Ovary (tissue), 9 donors: ENCODE measurements around the gene SULT2A1. TPM values are rescaled to one million over a fixed set of nuclear protein-coding genes. Genes with fewer than 3 reads are reported as not detected.

ENCODE experiments used
- DNase-seq, 5 donors: peaks; one replicate each; pipeline ENCODE4 v3.0.0-alpha.2; 2019 to 2020
- H3K27ac ChIP-seq, 2 donors: fragments of 200-600 bp; one replicate each; pipeline versions ENCODE4 v1.5.1 to v1.8.0; 2019 to 2022
- H3K27me3 ChIP-seq: fragments of 200-600 bp; one replicate; pipeline ENCODE4 v1.8.0; 2022
- H3K36me3 ChIP-seq: fragments of 200-600 bp; sonication (generic); one replicate; pipeline ENCODE4 v1.5.1; 2019
- H3K4me1 ChIP-seq: one replicate; pipeline ENCODE4 v1.8.1; 2013; ENCODE audit warnings: mild to moderate bottlenecking, moderate library complexity; ENCODE audit not compliant: insufficient read depth
- H3K4me3 ChIP-seq: fragments of 200-600 bp; sonication (generic); one replicate; pipeline ENCODE4 v1.5.1; 2017
- H3K9me3 ChIP-seq, 2 donors: fragments of 200-600 bp in 1 of 2; sonication (generic) in 1 of 2; one replicate each; pipeline versions ENCODE4 v1.5.1 to v1.8.1; 2013 to 2019; ENCODE audit warnings: mild to moderate bottlenecking in 1 of 2, moderate library complexity in 1 of 2
- CTCF ChIP-seq, 3 donors: fragments of 450-650 bp in 2 of 3; fragments of 200-600 bp in 1 of 3; IDR thresholded peaks; one replicate each; pipeline versions ENCODE4 v1.5.1 to v1.8.0; 2016 to 2022; ENCODE audit warnings: antibody characterized with exemption in 3 of 3, mild to moderate bottlenecking in 1 of 3
- EP300 ChIP-seq: sonication (generic); formaldehyde crosslinking; IDR thresholded peaks from one replicate; pipeline ENCODE4 v1.6.1; 2017; ENCODE audit warnings: antibody characterized with exemption
- POLR2A ChIP-seq: fragments of 450-650 bp; IDR thresholded peaks from one replicate; pipeline ENCODE4 v1.6.1; 2017; ENCODE audit warnings: antibody characterized with exemption, mild to moderate bottlenecking, moderate library complexity
- WGBS, 3 donors: extraction: QIAGEN DNeasy Blood & Tissue Kit in 1 of 3; methylation state at CpG; one replicate each; pipeline versions ENCODE4 v1.1.5 to v1.1.7; 2013 to 2017; 5-methylcytosine and 5-hydroxymethylcytosine counted together
- intact Hi-C, 4 donors: fragments of 100-400 bp; cut with DNase I; formaldehyde crosslinking; loops; one replicate each; pipeline versions ENCODE4 v1.11.0 to v1.15.1; 2022 to 2023
- polyA plus RNA-seq, 2 donors: library from polyadenylated mRNA; stranded (reverse); fragments of 200-250 nt in 1 of 2; fragments of 350-450 nt in 1 of 2; fragmentation: Illumina TruSeq in 1 of 2; extraction: RNeasy Lipid Tissue Mini Kit (QIAGEN cat#74804) in 1 of 2; gene quantifications; one replicate each; pipeline ENCODE4 v1.2.3, GENCODE V29; 2013 to 2014
- total RNA-seq, 7 donors: library from RNA; depleted of rRNA in 2 of 7; stranded (reverse); fragments of >200 nt in 2 of 7; fragmentation: NEBNext Ultra II Directional in 3 of 7; extraction: Animal tissue kit (Norgen Biotek cat#: 25700) in 3 of 7; gene quantifications; one replicate each; pipeline versions ENCODE4 v1.1.0 to v1.2.4, GENCODE V29; 2016 to 2023
- donor health status: DM: no; HTN: no; CAD: no; lungs with moderate emphysema.
- donor health status: DM: no; HTN: no; CAD: no.
- donor health status: Bipolar disorder and iron deficiency.
- donor health status: DM: yes; HTN: yes; CAD: no.
- donor health status: DM: no; HTN: no; CAD: no.
- donor health status: DM: yes; HTN: yes; CAD: no.

Gene SULT2A1
- total and polyA plus RNA-seq, 9 donors, result 0.12 to 2.5 (median 0.35) TPM; not detected in 3

GRCh38 chr19:47854459-47854858 lies 31.7 kb downstream of the SULT2A1 start:
- intact Hi-C loops, result no loop called here
- Histone ChIP-seq H3K4me1 (no peaks in the 10 kb centered on the region), H3K27ac (no peak overlapping the region), H3K36me3 (no peaks in the 10 kb centered on the region), H3K9me3 (no peaks in the 10 kb centered on the region), H3K4me3 (no peak overlapping the region), H3K27me3 (no peaks in the 10 kb centered on the region)
- DNase-seq, result no peak
- TF ChIP-seq POLR2A, result no peak
- TF ChIP-seq EP300, result no peak
- TF ChIP-seq CTCF (IDR thresholded peaks at IDR 0.05), result no peak
- WGBS, 3 donors, result 32 to 54% (median 37%) methylated on average over 4 of the region's 4 CpGs

DNA sequence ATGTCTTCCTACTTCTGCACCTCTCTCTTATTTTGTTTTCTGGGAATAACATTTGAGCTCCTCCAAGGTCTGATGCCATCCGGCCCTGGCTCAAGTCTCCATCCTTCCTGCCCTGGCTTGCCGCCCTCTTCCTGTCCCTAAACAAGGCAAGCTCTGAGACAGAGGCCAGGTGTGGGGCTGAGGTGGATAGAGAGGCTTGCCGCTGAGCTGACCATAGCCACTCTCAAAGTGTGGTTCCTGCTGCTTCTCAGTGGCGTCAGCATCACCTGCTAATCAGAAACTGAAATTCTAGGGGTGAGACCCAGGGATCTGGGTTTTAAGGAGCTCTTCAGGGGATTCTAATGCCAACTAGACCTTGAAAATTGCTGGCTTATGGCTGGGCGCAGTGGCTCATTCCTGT lies 33.1 kb downstream of the SULT2A1 start:
- Histone ChIP-seq H3K27me3 (no peaks in the 10 kb centered on the region), H3K9me3 (no peaks in the 10 kb centered on the region), H3K27ac (no peak overlapping the region), H3K4me3 (no peak overlapping the region), H3K4me1 (no peaks in the 10 kb centered on the region), H3K36me3 (no peaks in the 10 kb centered on the region)
- intact Hi-C loops, result no loop called here
- no peak for DNase-seq
- 59 to 62% (median 62%) methylated on average over 5 of the region's 5 CpGs for WGBS, 3 donors
- TF ChIP-seq EP300 (no peak), CTCF (IDR thresholded peaks at IDR 0.05) (no peak), POLR2A (no peak)

DNA sequence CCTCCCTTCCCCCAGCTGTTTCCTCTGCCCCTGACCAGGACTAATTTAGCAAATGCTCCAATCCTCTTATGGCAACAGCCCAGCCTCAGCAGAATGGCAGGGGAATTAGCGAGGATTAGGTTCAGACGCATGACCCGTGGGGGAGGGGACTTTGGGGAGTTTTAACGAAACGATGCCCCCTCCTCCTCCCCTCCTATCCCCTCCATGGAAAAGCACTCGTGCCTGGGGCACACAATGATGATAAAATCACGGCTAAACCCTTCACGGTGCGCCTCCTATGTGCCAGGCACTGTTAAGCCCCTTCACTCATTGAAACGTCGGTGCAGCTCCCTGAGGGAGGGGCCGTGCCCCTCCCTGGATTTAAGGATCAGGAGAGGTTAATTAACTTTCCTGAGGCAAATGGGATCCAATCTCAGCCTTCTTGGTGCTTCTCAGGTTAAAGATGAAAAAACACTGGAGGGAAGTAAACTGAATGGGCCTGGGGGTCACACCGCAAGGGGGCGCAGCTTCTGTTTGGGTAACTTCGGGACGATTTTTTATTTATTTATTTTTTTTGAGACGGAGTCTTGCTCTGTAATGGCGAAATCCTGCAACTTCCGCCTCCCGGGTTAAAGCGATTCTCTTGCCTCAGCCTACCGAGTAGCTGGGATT lies 37.2 kb downstream of the SULT2A1 start:
- 2 to 3% (median 3%) methylated on average over 22 of the region's 22 CpGs for WGBS, 3 donors
- DNase-seq, result no peak

DNA sequence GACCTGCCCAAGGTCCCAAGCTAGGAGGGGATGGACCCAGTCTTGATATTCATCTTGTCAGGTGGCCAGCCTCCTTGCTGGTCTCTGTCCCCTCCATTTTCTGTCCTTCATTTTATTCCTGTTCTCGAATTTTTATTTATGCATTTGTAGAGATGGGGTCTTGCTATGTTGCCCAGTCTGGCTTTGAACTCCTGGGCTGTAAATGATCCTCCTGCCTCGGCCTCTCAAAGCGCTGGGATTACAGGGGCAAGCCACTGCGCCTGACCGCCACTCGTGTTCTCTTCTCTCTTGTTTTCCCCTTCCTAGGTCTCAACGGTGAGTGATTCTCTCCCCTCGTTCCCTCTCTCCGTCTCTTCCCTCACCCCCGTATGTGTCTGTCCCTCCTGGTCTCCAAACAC lies 37.7 kb downstream of the SULT2A1 start:
- H3K4me1 ChIP-seq, result no peaks in the 10 kb centered on the region
- DNase-seq, result no peak
- no peak overlapping the region for H3K27ac ChIP-seq
- intact Hi-C loops, result no loop called here
- no peaks in the 10 kb centered on the region for H3K27me3 ChIP-seq
- TF ChIP-seq EP300, result no peak
- TF ChIP-seq CTCF (IDR thresholded peaks at IDR 0.05), result no peak
- no peak for TF ChIP-seq POLR2A
- no peaks in the 10 kb centered on the region for H3K36me3 ChIP-seq
- no peaks in the 10 kb centered on the region for H3K9me3 ChIP-seq
- 47 to 48% (median 47%) methylated on average over 10 of the region's 10 CpGs for WGBS, 3 donors
- no peak overlapping the region for H3K4me3 ChIP-seq

More for the DNA sequence above, 37.2 kb downstream of the SULT2A1 start:
- H3K9me3 ChIP-seq, result no peaks in the 10 kb centered on the region
- H3K4me1 ChIP-seq, result no peaks in the 10 kb centered on the region
- no peak overlapping the region for H3K4me3 ChIP-seq
- TF ChIP-seq EP300, result no peak
- TF ChIP-seq POLR2A, result no peak
- no peak for TF ChIP-seq CTCF (IDR thresholded peaks at IDR 0.05)
- no peak overlapping the region for H3K27ac ChIP-seq
- intact Hi-C loops, result no loop called here
- no peaks in the 10 kb centered on the region for H3K27me3 ChIP-seq
- H3K36me3 ChIP-seq, result no peaks in the 10 kb centered on the region
